ENCODE results near the gene PPP1CA. TPM values are rescaled to one million over a fixed set of nuclear protein-coding genes. Genes with fewer than 3 reads are reported as not detected.
A peak's percentile ranks its signal among the peaks of the same experiment; 100 is the strongest.
"Not testable (repeated sequence)": the region's sequence is repeated elsewhere in the genome, so short reads cannot be mapped to it uniquely, and the experiment has no call there.

PPP1CA gene
- total RNA-seq, 1 donor from 2014 or later = 262 TPM

DNA sequence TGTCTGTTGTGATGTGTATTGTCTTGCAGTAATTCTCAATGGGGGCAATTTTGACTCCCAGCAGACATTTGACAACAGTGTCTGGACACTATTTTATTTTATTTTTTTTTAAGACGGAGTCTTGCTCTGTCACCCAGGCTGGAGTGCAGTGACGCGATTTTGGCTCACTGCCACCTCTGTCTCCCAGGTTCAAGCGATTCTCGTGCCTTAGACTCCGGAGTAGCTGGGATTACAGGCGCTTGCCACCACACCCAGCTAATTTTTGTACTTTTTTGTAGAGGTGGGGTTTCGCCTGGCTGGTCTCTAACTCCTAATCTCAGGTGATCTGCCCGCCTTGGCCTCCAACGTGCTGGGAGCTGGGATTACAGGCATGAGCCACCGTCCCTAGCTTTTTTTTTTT, 28.1 kb upstream of the PPP1CA start:
- Mint-ChIP-seq H3K36me3 (ENCODE audit: low read depth) (peaks cover 37% of the 10 kb centered on the region), H3K4me3 (ENCODE audit: low read depth) (peak overlapping the region; percentile 45), H3K4me1 (ENCODE audit: low read depth) (peaks cover 16% of the 10 kb centered on the region), H3K9me3 (no peaks in the 10 kb centered on the region), H3K27me3 (ENCODE audit: low read depth) (no peaks in the 10 kb centered on the region), H3K27ac (no peak overlapping the region)
- DNase-seq (ENCODE audit: low spot score) = no peak
- intact Hi-C loops (cut with micrococcal nuclease) = loop anchor here (2.0 kb wide), 1 partner anchor 13 kb away; the partner anchor contains the start of gene CORO1B

DNA sequence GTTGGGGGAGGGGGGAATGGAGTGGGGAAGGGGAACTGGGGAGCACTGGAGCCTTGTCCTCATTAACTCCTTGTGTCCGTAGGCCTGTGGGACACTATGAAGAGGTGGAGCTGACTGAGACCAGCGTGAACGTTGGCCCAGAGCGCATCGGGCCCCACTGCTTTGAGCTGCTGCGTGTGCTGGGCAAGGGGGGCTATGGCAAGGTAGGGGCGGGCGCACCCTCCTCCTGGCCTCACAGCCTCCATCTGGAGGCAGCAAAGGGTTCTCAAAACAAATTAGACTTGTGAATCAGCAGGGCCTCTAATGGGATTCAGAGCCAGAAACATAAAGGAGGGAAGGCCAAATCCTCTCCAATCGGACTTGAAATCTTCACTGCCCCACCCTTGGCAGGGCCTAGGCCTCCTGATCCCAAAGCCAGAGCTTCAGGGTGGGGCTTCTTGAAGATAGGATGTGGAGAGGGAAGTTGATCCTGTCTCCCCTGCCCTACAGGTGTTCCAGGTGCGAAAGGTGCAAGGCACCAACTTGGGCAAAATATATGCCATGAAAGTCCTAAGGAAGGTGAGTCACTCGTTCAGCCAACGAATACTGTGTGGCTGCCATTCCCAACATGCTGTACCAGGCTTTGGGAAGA, 27.5 kb upstream of the PPP1CA start:
- no peaks in the 10 kb centered on the region for H3K9me3 Mint-ChIP-seq
- DNase-seq (ENCODE audit: low spot score) = no peak
- H3K4me1 Mint-ChIP-seq (ENCODE audit: low read depth) = peaks cover 17% of the 10 kb centered on the region
- H3K4me3 Mint-ChIP-seq (ENCODE audit: low read depth) = peak overlapping the region; percentile 98
- H3K36me3 Mint-ChIP-seq (ENCODE audit: low read depth) = peaks cover 35% of the 10 kb centered on the region
- intact Hi-C loops (cut with micrococcal nuclease) = loop anchor here (2.0 kb wide), 1 partner anchor 14 kb away; the partner anchor contains the start of gene CORO1B
- peak overlapping the region; percentile 93 for H3K27ac Mint-ChIP-seq
- H3K27me3 Mint-ChIP-seq (ENCODE audit: low read depth) = no peaks in the 10 kb centered on the region

DNA sequence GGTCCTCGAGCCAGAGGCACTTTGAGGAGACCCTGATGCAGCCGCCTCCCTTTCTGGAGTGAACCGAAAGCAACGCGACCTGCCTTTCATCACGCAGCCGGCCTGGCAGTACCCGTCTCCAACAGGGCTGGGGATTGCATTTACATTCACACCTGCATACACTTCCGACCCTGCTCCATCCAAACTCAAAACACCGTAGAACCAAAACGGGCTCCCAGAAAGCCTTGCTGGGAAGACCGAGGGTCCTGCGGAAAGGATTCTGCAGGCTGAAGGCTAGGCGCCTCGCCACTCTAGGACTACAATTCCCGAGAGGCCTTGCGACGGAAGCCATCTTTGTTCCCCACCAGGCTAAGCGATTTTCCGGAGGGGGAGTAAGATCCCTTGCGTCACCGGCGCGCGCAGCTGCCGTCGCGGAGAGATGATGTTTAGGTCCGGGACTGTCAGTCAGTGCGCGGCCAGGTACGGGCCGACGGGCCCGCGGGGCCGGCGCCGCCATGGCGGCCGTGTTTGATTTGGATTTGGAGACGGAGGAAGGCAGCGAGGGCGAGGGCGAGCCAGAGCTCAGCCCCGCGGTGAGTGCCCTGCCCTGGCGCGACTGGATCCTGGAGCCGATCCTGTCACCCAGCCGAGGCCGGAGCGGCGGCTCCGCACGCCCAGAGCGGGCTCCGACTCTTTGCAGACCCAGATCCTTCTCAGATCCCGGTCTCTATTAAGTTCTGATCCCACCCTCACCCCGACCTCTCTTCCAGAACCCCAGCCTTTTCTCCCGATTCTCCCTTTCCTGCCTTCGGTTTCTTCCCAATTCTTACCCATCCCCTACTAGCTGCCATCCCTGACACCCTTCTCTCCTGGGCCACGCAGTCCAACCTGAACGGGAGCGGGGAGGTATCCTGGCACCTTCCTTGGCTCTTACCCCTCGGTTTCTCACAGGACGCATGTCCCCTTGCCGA, 26.7 kb upstream of the PPP1CA start, which contains the start of gene RPS6KB2:
Gene RPS6KB2 (plus strand): TSS at position 443 of the 950 bp plus-strand sequence. CDS start 52 bp downstream, at position 495.
- peaks cover 15% of the 10 kb centered on the region for H3K4me1 Mint-ChIP-seq (ENCODE audit: low read depth)
- H3K27ac Mint-ChIP-seq = peak within 1 kb of the TSS; percentile 93

DNA sequence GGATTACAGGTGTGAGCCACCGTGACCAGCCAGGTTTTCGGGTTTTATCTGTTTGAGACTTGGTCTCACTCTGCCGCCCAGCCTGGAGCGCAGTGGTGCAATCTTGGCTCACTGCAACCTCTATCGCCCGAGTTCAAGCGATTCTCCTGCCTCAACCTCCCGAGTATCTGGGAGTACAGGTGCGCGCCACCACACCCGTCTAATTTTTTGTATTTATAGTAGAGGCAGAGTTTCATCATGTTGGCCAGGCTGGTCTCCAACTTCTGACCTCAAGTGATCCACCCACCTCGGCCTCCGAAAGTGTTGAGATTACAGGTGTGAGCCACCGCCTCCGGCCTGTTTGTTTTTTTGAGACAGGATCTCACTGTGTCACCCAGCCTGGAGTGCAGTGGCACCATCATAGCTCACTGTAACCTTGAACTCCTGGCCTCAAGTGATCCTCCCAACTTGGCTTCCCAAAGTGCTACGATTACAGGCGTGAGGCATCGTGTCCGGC, 25.8 kb upstream of the PPP1CA start:
- H3K9me3 Mint-ChIP-seq; DNase-seq (ENCODE audit: low spot score): not testable (repeated sequence)
- peaks cover 13% of the 10 kb centered on the region for H3K4me1 Mint-ChIP-seq (ENCODE audit: low read depth)

More for the DNA sequence above, 26.7 kb upstream of the PPP1CA start, which contains the start of gene RPS6KB2:
- peaks cover 33% of the 10 kb centered on the region for H3K36me3 Mint-ChIP-seq (ENCODE audit: low read depth)
- intact Hi-C loops (cut with micrococcal nuclease) = loop anchor here (1.0 to 2.0 kb wide), 4 partner anchors 8 to 41 kb away; partner anchors contain the start of genes CORO1B, PPP1CA and TMEM134
- peak within 1 kb of the TSS; percentile 98 for H3K4me3 Mint-ChIP-seq (ENCODE audit: low read depth)
- H3K27me3 Mint-ChIP-seq (ENCODE audit: low read depth) = no peaks in the 10 kb centered on the region
- H3K9me3 Mint-ChIP-seq = no peaks in the 10 kb centered on the region
- peak; percentile 98 for DNase-seq (ENCODE audit: low spot score)

DNA sequence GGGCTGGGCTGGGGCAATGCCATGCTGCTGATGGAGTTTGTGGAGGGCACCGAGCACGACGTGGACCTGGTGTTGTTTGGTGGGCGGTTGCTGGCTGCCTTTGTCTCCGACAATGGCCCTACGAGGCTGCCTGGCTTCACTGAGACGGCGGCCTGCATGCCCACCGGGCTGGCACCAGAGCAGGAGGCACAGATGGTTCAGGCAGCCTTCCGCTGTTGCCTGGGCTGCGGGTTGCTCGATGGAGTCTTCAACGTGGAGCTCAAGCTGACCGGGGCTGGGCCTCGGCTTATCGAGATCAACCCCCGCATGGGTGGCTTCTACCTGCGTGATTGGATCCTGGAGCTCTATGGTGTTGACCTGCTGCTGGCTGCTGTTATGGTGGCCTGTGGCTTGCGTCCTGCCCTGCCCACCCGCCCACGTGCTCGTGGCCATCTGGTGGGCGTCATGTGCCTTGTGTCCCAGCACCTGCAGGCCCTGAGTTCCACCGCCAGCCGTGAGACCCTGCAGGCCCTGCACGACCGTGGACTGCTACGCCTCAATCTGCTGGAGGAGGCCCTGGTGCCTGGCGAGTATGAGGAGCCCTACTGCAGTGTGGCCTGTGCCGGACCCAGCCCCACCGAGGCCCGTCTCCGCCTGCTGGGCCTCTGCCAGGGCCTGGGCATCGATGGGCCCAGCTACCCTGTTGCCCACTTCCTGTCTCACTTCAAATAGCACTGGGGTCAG, 22.4 kb upstream of the PPP1CA start:
- Mint-ChIP-seq H3K4me1 (ENCODE audit: low read depth) (peaks cover 14% of the 10 kb centered on the region), H3K4me3 (ENCODE audit: low read depth) (no peak overlapping the region), H3K9me3 (no peaks in the 10 kb centered on the region), H3K27ac (no peak overlapping the region), H3K36me3 (ENCODE audit: low read depth) (peaks cover 7% of the 10 kb centered on the region), H3K27me3 (ENCODE audit: low read depth) (peaks cover 1% of the 10 kb centered on the region)
- no peak for DNase-seq (ENCODE audit: low spot score)
- intact Hi-C loops (cut with micrococcal nuclease) = loop anchor here (5.0 kb wide), 2 partner anchors 83 to 383 kb away; partner anchors contain the start of genes CDK2AP2 and PITPNM1

More for the DNA sequence above, 25.8 kb upstream of the PPP1CA start:
- Mint-ChIP-seq H3K36me3 (ENCODE audit: low read depth) (peaks cover 27% of the 10 kb centered on the region), H3K4me3 (ENCODE audit: low read depth) (peak overlapping the region; percentile 98), H3K27ac (peak overlapping the region; percentile 93)
- H3K27me3 Mint-ChIP-seq (ENCODE audit: low read depth); intact Hi-C loops (cut with micrococcal nuclease): not testable (repeated sequence)

DNA sequence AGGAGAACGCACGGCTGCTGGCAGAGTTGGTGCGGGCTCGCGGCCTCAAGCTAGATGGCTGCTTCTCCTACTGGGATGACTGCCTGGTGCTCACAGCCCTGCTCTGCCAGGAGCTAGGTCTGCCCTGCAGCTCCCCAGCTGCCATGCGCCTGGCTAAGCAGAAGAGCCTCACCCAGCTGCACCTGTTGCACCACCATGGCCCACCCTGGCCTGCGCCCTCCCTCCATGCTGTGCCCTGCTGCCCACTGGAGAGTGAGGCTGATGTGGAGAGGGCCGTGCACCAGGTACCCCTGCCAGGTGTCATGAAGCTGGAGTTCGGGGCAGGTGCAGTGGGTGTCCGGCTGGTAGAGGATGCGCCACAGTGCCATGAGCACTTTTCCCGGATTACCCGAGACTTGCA, 21.8 kb upstream of the PPP1CA start:
- H3K27me3 Mint-ChIP-seq (ENCODE audit: low read depth) = peaks cover 1% of the 10 kb centered on the region
- no peak overlapping the region for H3K4me3 Mint-ChIP-seq (ENCODE audit: low read depth)
- no peak overlapping the region for H3K27ac Mint-ChIP-seq
- peaks cover 16% of the 10 kb centered on the region for H3K4me1 Mint-ChIP-seq (ENCODE audit: low read depth)
- peaks cover 2% of the 10 kb centered on the region for H3K36me3 Mint-ChIP-seq (ENCODE audit: low read depth)
- H3K9me3 Mint-ChIP-seq = no peaks in the 10 kb centered on the region
- no peak for DNase-seq (ENCODE audit: low spot score)
- intact Hi-C loops (cut with micrococcal nuclease) = loop anchor here (5.0 kb wide), 2 partner anchors 84 to 384 kb away; partner anchors contain the start of genes CDK2AP2 and PITPNM1

DNA sequence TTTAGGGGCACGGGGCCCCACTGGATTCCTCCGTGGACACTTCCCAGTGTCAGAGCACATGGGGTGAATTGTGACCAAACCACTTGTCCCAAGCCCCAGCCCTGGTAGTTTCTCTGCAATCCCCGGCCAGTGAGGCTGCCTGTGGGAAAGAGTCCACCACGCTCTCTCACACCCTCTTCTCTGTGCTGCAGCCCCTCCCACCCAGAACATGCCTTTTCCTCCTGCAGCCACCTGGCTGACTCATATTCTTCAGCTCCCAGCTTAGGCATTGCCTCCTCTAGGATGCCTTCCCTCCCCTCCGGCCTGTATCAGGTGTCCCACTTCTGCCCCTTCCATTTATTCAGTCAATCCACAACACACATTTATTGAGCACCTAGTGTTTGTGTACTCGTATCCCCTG, 21.2 kb upstream of the PPP1CA start:
- H3K9me3 Mint-ChIP-seq = no peaks in the 10 kb centered on the region
- DNase-seq (ENCODE audit: low spot score) = no peak
- H3K36me3 Mint-ChIP-seq (ENCODE audit: low read depth) = peaks cover 2% of the 10 kb centered on the region
- peaks cover 1% of the 10 kb centered on the region for H3K27me3 Mint-ChIP-seq (ENCODE audit: low read depth)
- peaks cover 16% of the 10 kb centered on the region for H3K4me1 Mint-ChIP-seq (ENCODE audit: low read depth)
- no peak overlapping the region for H3K27ac Mint-ChIP-seq
- H3K4me3 Mint-ChIP-seq (ENCODE audit: low read depth) = no peak overlapping the region
- intact Hi-C loops (cut with micrococcal nuclease) = loop anchor here (5.0 kb wide), 2 partner anchors 84 to 384 kb away; partner anchors contain the start of genes CDK2AP2 and PITPNM1

DNA sequence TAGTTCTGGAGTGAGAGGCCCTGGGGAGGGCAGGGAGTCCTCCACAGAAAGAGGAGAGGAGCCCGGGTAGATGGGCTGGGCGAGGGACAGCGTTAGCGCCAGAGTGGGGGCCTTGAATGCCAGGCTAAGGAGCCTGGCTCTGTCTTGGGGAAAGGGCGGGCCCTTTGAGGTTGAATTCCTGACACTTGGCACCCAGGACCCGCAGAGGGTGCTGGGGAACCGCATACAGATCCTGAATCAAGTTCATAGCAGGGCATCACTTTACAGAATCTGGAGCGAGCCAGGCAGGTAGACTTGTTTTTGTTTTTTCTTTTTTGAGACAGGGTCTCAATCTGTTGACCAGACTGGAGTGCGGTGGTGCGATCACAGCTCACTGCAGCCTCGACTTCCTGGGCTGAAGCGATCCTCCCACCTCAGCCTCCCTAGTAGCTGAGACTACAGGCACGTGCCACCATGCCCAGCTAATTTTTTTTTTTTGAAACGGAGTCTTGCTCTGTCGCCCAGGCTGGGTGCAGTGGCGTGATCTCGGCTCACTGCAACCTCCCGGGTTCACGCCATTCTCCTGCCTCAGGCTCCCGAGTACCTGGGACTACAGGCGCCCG, 19.9 kb upstream of the PPP1CA start:
- Mint-ChIP-seq H3K36me3 (ENCODE audit: low read depth) (no peaks in the 10 kb centered on the region), H3K4me3 (ENCODE audit: low read depth) (peak overlapping the region; percentile 67), H3K27ac (no peak overlapping the region), H3K4me1 (ENCODE audit: low read depth) (peaks cover 17% of the 10 kb centered on the region), H3K27me3 (ENCODE audit: low read depth) (peaks cover 4% of the 10 kb centered on the region), H3K9me3 (no peaks in the 10 kb centered on the region)
- DNase-seq (ENCODE audit: low spot score) = no peak
- intact Hi-C loops (cut with micrococcal nuclease) = loop anchor here (2.0 to 5.0 kb wide), 3 partner anchors 17 to 386 kb away; partner anchors contain the start of genes CDK2AP2, PITPNM1 and TBC1D10C

DNA sequence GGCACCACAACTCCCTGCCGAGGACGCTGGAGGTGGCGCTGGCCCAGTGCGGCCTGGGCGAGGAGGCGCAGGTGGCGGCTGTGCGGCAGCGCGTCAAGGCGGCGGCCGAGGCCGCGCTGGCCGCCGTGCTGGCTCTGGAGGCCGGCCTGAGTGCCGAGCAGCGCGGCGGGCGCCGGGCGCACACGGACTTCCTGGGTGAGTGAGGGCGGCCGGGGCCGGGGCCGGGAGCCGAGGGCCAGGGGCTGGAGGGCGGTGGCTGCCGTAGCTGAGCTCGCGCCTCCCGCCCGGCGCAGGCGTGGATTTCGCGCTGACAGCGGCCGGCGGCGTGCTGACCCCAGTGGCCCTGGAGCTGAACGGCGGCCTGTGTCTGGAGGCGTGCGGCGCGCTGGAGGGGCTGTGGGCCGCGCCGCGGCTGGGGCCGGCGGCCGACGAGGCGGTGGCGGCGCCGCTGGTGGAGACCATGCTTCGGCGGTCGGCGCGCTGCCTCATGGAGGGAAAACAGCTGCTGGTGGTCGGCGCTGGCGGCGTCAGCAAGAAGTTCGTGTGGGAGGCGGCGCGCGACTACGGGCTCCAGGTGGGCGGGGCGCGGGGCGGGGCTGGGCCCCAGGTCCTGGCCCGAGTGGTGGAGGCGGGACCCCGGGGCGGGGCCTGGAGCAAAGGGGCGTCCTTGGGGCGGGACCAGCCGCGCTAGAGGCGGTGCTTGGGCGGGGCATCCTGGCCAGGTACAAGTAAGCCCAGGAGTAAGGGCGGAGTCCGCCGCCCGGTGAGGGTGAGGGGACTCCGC, 19.2 kb upstream of the PPP1CA start:
- DNase-seq (ENCODE audit: low spot score) = peak; percentile 94
- peak overlapping the region; percentile 67 for H3K4me3 Mint-ChIP-seq (ENCODE audit: low read depth)
- H3K9me3 Mint-ChIP-seq = no peaks in the 10 kb centered on the region
- peaks cover 10% of the 10 kb centered on the region for H3K27me3 Mint-ChIP-seq (ENCODE audit: low read depth)
- peaks cover 24% of the 10 kb centered on the region for H3K4me1 Mint-ChIP-seq (ENCODE audit: low read depth)
- no peaks in the 10 kb centered on the region for H3K36me3 Mint-ChIP-seq (ENCODE audit: low read depth)
- intact Hi-C loops (cut with micrococcal nuclease) = loop anchor here (2.0 to 5.0 kb wide), 3 partner anchors 16 to 386 kb away; partner anchors contain the start of genes CDK2AP2, PITPNM1 and TBC1D10C
- no peak overlapping the region for H3K27ac Mint-ChIP-seq

DNA sequence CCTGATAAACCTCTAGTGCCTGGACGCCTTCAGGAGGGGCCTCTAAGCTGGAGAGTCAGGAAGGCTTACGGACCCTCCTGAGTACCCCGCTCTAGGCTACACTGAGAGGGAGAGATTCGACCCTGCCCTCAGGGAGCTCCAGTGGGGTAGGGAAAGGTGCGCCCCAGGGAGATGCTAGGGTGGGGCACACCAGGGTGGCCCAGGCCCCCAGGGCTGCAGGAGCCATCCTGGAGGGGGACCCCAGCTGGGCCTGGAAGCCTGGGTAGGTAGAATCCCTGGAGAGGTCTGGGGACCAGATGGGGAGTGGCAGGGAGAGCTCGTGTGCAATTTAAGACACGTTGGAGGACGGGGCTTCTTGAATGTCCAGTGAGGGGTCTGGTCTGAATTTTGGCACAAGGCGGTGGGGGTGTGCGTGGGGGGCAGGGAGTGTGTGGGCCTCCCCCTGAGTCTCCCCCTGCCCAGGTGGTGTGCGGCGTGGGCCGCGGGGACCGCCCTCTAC, 18.5 kb upstream of the PPP1CA start:
- H3K9me3 Mint-ChIP-seq = no peaks in the 10 kb centered on the region
- H3K4me3 Mint-ChIP-seq (ENCODE audit: low read depth) = peak overlapping the region; percentile 77
- peaks cover 24% of the 10 kb centered on the region for H3K4me1 Mint-ChIP-seq (ENCODE audit: low read depth)
- DNase-seq (ENCODE audit: low spot score) = no peak
- H3K27me3 Mint-ChIP-seq (ENCODE audit: low read depth) = peaks cover 10% of the 10 kb centered on the region
- H3K36me3 Mint-ChIP-seq (ENCODE audit: low read depth) = no peaks in the 10 kb centered on the region
- H3K27ac Mint-ChIP-seq = peak overlapping the region; percentile 33
- intact Hi-C loops (cut with micrococcal nuclease) = loop anchor here (2.0 to 5.0 kb wide), 3 partner anchors 15 to 387 kb away; partner anchors contain the start of genes CDK2AP2, PITPNM1 and TBC1D10C

Measured in activated T-helper 2 cell treated with anti-CD3 and anti-CD28 coated beads, Interferon-gamma antibody, Interleukin-2, Interleukin-4, amounts not matched to agents 10 μg/mL and 5 μg/mL and 100 μg/mL, durations not matched to agents 14 hours and 24 hours and 36 hours (primary cell).